ENCODE data around the gene AIRE.

DNA sequence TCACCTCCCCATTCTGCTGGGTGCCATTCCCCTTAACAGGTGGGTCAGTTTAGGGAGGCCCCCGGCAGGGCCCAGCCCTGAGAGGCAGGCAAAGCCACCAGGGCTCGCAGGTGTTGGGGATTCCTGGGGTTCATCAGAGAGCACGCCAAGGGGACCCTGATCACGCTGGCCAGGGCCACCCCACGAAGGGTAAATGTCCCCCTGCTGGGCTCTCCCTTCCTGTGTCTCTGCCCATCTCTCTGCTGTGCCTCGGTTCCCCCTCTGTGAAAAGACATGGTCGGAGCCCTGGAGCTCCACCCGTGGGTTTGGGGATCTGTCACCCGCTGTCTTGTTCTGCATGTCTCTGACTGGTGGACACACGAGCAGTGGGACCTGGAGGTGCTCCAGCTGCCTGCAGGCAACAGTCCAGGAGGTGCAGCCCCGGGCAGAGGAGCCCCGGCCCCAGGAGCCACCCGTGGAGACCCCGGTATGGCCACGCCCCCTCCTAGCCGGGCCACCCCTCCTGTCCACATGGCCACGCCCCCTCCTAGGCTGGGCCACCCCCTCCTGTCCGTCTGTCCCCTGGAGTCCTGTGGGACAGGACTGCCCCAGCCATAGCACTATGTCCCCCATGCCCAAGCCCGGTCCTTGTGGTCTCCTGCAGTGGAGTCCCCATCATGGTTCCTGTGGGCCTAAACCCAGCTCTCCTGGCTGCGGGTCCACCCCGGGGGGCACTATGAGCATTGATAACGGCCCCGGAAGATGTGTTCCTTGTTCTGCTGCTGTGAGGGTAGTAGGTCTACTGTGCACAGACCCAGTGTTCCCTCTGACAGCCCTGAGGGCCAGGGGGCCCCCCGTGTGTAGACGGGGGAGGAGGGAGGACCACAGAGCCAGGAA lies 6.5 kb downstream of the AIRE start:
- TF ChIP-seq, protein P1, sequence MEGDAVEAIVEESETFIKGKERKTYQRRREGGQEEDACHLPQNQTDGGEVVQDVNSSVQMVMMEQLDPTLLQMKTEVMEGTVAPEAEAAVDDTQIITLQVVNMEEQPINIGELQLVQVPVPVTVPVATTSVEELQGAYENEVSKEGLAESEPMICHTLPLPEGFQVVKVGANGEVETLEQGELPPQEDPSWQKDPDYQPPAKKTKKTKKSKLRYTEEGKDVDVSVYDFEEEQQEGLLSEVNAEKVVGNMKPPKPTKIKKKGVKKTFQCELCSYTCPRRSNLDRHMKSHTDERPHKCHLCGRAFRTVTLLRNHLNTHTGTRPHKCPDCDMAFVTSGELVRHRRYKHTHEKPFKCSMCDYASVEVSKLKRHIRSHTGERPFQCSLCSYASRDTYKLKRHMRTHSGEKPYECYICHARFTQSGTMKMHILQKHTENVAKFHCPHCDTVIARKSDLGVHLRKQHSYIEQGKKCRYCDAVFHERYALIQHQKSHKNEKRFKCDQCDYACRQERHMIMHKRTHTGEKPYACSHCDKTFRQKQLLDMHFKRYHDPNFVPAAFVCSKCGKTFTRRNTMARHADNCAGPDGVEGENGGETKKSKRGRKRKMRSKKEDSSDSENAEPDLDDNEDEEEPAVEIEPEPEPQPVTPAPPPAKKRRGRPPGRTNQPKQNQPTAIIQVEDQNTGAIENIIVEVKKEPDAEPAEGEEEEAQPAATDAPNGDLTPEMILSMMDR (IDR thresholded peaks at IDR 0.05; ENCODE audit: insufficient read depth, low read length, poor library complexity, severe bottlenecking), result no peak
- no peak for TF ChIP-seq EZH2phosphoT487 (conservative IDR thresholded peaks at IDR 0.05; ENCODE audit: low read length)

Data from SU-DHL-6 (cell line).